RWPE2 (cell line): ENCODE data around the gene MTAP.

Experiments
- ATAC-seq: fragments of 200-7000 bp; cut with Tn5 transposase; 3 replicates; pipeline ENCODE4 v1.9.1; 2021; ENCODE audit warnings: low read depth
- DNase-seq: peaks from one replicate; pipeline ENCODE4 v3.0.0-alpha.2; 2020; ENCODE audit warnings: low spot score
- H3K27ac ChIP-seq: fragments of 450-650 bp; 2 replicates; pipeline ENCODE4 v1.5.1; 2017; ENCODE audit warnings: mild to moderate bottlenecking; ENCODE audit not compliant: poor library complexity, severe bottlenecking
- H3K27me3 ChIP-seq: fragments of 250-450 bp; sonication (Bioruptor Pico); 2 replicates; pipeline ENCODE4 v1.5.1; 2021; ENCODE audit warnings: mild to moderate bottlenecking, moderate library complexity; ENCODE audit not compliant: insufficient read depth, poor library complexity, severe bottlenecking
- H3K36me3 ChIP-seq: fragments of 250-450 bp; sonication (Bioruptor Pico); 2 replicates; pipeline ENCODE4 v1.5.1; 2020; ENCODE audit warnings: low read depth, mild to moderate bottlenecking, moderate library complexity
- H3K4me1 ChIP-seq: fragments of 250-450 bp; sonication (Bioruptor Pico); 2 replicates; pipeline ENCODE4 v1.5.1; 2021; ENCODE audit warnings: mild to moderate bottlenecking, moderate library complexity; ENCODE audit not compliant: insufficient read depth, poor library complexity, severe bottlenecking
- H3K4me3 ChIP-seq: fragments of 250-450 bp; sonication (Bioruptor Pico); 2 replicates; pipeline ENCODE4 v1.5.1; 2021; ENCODE audit warnings: mild to moderate bottlenecking, moderate library complexity; ENCODE audit not compliant: severe bottlenecking
- H3K9me3 ChIP-seq: fragments of 250-450 bp; sonication (Bioruptor Pico); 2 replicates; pipeline ENCODE4 v1.5.1; 2021; ENCODE audit warnings: mild to moderate bottlenecking, moderate library complexity; ENCODE audit not compliant: severe bottlenecking
- TF ChIP-seq, protein P1 (sequence below): fragments of 450-650 bp; IDR thresholded peaks from one replicate; pipeline ENCODE4 v1.5.1; 2017; ENCODE audit warnings: mild to moderate bottlenecking, moderate library complexity; ENCODE audit not compliant: poor library complexity, severe bottlenecking

Gene MTAP

GRCh38 chr9:21854594-21854993, 52.2 kb downstream of the MTAP start:
- Histone ChIP-seq H3K4me1 (peaks cover 34% of the 10 kb centered on the region), H3K27ac (peak overlapping the region; percentile 59), H3K36me3 (peaks cover 71% of the 10 kb centered on the region), H3K27me3 (no peaks in the 10 kb centered on the region), H3K4me3 (no peak overlapping the region), H3K9me3 (no peaks in the 10 kb centered on the region)
- TF ChIP-seq, protein P1, sequence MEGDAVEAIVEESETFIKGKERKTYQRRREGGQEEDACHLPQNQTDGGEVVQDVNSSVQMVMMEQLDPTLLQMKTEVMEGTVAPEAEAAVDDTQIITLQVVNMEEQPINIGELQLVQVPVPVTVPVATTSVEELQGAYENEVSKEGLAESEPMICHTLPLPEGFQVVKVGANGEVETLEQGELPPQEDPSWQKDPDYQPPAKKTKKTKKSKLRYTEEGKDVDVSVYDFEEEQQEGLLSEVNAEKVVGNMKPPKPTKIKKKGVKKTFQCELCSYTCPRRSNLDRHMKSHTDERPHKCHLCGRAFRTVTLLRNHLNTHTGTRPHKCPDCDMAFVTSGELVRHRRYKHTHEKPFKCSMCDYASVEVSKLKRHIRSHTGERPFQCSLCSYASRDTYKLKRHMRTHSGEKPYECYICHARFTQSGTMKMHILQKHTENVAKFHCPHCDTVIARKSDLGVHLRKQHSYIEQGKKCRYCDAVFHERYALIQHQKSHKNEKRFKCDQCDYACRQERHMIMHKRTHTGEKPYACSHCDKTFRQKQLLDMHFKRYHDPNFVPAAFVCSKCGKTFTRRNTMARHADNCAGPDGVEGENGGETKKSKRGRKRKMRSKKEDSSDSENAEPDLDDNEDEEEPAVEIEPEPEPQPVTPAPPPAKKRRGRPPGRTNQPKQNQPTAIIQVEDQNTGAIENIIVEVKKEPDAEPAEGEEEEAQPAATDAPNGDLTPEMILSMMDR: no peak
- peak; percentile 80 for DNase-seq
- ATAC-seq: peak; percentile 93

DNA sequence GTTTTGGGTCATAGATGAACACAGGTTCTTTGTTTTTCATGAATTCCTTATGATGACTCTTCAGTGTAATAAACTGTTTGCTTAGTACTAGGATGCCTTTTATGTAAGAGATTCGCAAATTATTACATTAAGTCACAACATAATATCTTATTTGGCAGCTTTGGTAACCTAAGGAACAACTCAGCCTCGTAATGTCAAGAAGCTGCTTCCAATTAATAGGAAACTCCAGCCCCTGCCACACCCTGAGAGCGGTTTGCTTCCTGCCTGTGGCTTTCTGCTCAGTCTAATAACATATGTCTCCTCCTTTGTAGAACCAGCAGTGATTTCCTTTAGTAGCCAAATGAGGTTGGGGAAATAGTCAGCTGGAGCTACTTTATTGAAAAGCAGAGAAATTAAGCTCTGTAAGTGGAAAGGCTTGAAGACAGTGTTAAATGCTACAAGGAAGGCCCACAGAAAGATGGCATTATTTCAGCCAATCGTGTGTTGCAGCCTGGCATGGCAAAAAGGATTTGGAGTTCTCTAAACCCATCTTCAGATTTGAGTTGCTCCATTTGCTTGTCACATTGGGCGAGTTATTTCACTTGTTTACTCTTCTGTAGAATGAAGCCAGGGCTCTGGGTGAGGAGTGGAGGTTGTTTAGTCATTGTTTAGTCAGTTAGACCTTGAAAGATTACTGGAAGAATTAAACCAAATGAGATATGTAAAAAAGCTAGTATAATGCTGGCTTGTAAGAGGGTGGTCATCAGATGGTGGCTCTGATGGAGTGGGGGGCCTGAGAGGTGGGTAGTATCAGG, 54.1 kb downstream of the MTAP start:
- TF ChIP-seq, protein P1: no peak
- ATAC-seq (no peak), DNase-seq (no peak)
- peaks cover 34% of the 10 kb centered on the region for H3K4me1 ChIP-seq
- H3K27me3 ChIP-seq: no peaks in the 10 kb centered on the region
- H3K4me3 ChIP-seq: no peak overlapping the region
- H3K9me3 ChIP-seq: no peaks in the 10 kb centered on the region
- H3K36me3 ChIP-seq: peaks cover 82% of the 10 kb centered on the region
- peak overlapping the region; percentile 59 for H3K27ac ChIP-seq

DNA sequence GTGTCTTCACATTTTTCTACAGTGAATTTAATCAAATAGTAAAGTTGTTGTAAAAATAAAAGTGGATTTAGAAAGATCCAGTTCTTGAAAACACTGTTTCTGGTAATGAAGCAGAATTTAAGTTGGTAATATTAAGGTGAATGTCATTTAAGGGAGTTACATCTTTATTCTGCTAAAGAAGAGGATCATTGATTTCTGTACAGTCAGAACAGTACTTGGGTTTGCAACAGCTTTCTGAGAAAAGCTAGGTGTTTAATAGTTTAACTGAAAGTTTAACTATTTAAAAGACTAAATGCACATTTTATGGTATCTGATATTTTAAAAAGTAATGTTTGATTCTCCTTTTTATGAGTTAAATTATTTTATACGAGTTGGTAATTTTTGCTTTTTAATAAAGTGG, 60.4 kb downstream of the MTAP start:
- DNase-seq: no peak
- no peak overlapping the region for H3K4me3 ChIP-seq
- H3K9me3 ChIP-seq: no peaks in the 10 kb centered on the region
- no peak overlapping the region for H3K27ac ChIP-seq
- TF ChIP-seq, protein P1: no peak
- H3K36me3 ChIP-seq: peaks cover 100% of the 10 kb centered on the region
- ATAC-seq: no peak
- no peaks in the 10 kb centered on the region for H3K27me3 ChIP-seq
- no peaks in the 10 kb centered on the region for H3K4me1 ChIP-seq

- DNase-seq: no peak
Observed at GRCh38 chr9:21864505-21864904, 62.1 kb downstream of the MTAP start.

More at GRCh38 chr9:21864505-21864904, 62.1 kb downstream of the MTAP start:
- H3K36me3 ChIP-seq: peaks cover 89% of the 10 kb centered on the region
- H3K4me3 ChIP-seq: no peak overlapping the region
- no peak for ATAC-seq
- H3K27me3 ChIP-seq: no peaks in the 10 kb centered on the region
- TF ChIP-seq, protein P1: no peak
- no peaks in the 10 kb centered on the region for H3K9me3 ChIP-seq
- H3K27ac ChIP-seq: no peak overlapping the region
- no peaks in the 10 kb centered on the region for H3K4me1 ChIP-seq
